Smooth muscle cell (in vitro differentiated cells): ENCODE measurements around the gene CBFA2T2. TPM values are rescaled to one million over a fixed set of nuclear protein-coding genes. Genes with fewer than 3 reads are reported as not detected.
"Not testable (repeated sequence)": the region's sequence is repeated elsewhere in the genome, so short reads cannot be mapped to it uniquely, and the experiment has no call there.

Experiments
- DNase-seq: peaks from one replicate; lab custom pipeline; 2025; ENCODE audit not compliant: unreplicated experiment; lab: John Stamatoyannopoulos, UW
- H2AFZ ChIP-seq: fragments of 200-600 bp; sonication (generic); 2 replicates; pipeline ENCODE4 v1.6.0; 2016; ENCODE audit warnings: antibody characterized with exemption, low read depth, mild to moderate bottlenecking
- H3F3A ChIP-seq: fragments of 200-600 bp; sonication (generic); 2 replicates; pipeline ENCODE4 v1.6.0; 2017; ENCODE audit warnings: antibody characterized with exemption, low read depth
- H3K27ac ChIP-seq: fragments of 200-600 bp; sonication (generic); 2 replicates; pipeline ENCODE4 v1.5.1; 2016; ENCODE audit warnings: low read depth, mild to moderate bottlenecking
- H3K27me3 ChIP-seq: fragments of 200-600 bp; sonication (generic); 2 replicates; pipeline ENCODE4 v1.6.1; 2016; ENCODE audit warnings: low read depth, mild to moderate bottlenecking
- H3K36me3 ChIP-seq: fragments of 200-600 bp; sonication (generic); 2 replicates; pipeline ENCODE4 v1.5.1; 2016; ENCODE audit warnings: low read depth
- H3K4me1 ChIP-seq: fragments of 200-600 bp; sonication (generic); 2 replicates; pipeline ENCODE4 v1.5.1; 2016; ENCODE audit warnings: low read depth
- H3K4me2 ChIP-seq: fragments of 200-600 bp; sonication (generic); 2 replicates; pipeline ENCODE4 v1.6.0; 2016; ENCODE audit warnings: mild to moderate bottlenecking
- H3K4me3 ChIP-seq: fragments of 200-600 bp; sonication (generic); 2 replicates; pipeline ENCODE4 v1.5.1; 2016; ENCODE audit warnings: mild to moderate bottlenecking
- H3K79me2 ChIP-seq: fragments of 200-600 bp; sonication (generic); 2 replicates; pipeline ENCODE4 v1.6.0; 2016; ENCODE audit warnings: low read depth, mild to moderate bottlenecking
- H3K9ac ChIP-seq: fragments of 200-600 bp; sonication (generic); 2 replicates; pipeline ENCODE4 v1.6.0; 2016; ENCODE audit warnings: low read depth
- H3K9me3 ChIP-seq: fragments of 200-600 bp; sonication (generic); replicated peaks from 2 replicates; pipeline ENCODE4 v1.5.1; 2016; ENCODE audit warnings: low read depth
- H4K20me1 ChIP-seq: fragments of 200-600 bp; sonication (generic); 2 replicates; pipeline ENCODE4 v1.6.0; 2016; ENCODE audit warnings: low read depth
- WGBS: methylation state at CpG from one replicate; pipeline ENCODE4 v1.1.7; 2016; ENCODE audit warnings: low lambda C conversion rate; 5-methylcytosine and 5-hydroxymethylcytosine counted together
- polyA plus RNA-seq: library from polyadenylated mRNA; unstranded; fragments of >200 nt; fragmentation: Nextera tagmentation; extraction: Ambion mirVana; gene quantifications from 2 replicates; pipeline ENCODE4 v1.2.1, GENCODE V29; 2016
- total RNA-seq: library from RNA; depleted of rRNA; stranded (reverse); fragments of >200 nt; gene quantifications from 2 replicates; pipeline ENCODE4 v1.2.3, GENCODE V29; 2014
- TF ChIP-seq, protein P1 (sequence below): fragments of 200-600 bp; sonication (generic); IDR thresholded peaks from 2 replicates; pipeline ENCODE4 v1.5.1; 2017; ENCODE audit warnings: borderline replicate concordance, mild to moderate bottlenecking, antibody characterized with exemption; ENCODE audit not compliant: insufficient read depth, poor library complexity, severe bottlenecking

CBFA2T2 gene
- total and polyA plus RNA-seq, 2 experiments from 2014 or later: 18.2 to 41.6 TPM

DNA sequence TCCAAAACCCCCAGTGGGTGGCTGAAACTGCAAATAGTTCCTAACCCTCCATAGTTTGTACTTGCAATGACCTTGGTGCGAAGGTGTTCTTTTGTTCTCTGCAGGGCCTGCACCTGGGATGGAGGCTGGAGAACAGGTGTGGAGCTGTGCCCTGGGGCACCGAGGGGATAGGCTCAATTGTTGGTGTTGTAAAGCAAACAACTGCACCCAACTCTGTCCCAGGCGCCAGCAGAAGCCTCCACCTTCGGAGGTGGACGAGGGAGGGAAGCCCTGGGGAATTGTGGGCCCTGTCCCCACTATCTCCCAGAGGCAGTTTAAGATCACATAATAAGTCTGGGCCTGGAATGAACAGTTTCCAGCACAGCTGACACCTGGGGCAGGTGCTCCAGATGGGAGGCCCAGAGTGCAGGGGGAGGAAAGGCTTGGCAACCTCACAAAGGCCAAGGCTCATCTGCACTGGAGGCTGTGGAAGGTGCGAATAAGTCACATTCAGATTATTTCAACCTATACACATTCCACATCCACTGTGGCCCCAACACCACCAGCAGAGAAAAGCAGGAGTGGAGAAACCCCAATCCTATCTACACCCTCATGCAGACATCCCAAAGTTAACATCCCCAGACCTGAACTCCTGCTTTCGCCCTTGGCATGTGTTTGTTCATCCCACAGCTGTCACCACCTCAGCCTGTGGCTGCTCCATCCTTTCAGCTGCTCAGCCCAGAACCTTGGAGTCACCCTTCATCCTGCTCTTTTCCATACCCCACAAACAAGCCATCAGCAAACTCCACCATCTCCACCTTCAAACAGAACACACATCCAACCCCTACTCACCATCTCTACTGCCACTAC is 12.3 kb upstream of the CBFA2T2 start:
- Histone ChIP-seq H3K4me3 (no peak overlapping the region), H2AFZ (no peak overlapping the region), H3F3A (no peaks in the 10 kb centered on the region), H3K4me2 (no peak overlapping the region), H3K9me3 (no peaks in the 10 kb centered on the region), H4K20me1 (no peaks in the 10 kb centered on the region), H3K79me2 (no peaks in the 10 kb centered on the region), H3K27ac (no peak overlapping the region), H3K9ac (no peak overlapping the region), H3K4me1 (no peaks in the 10 kb centered on the region), H3K27me3 (peaks cover 7% of the 10 kb centered on the region), H3K36me3 (no peaks in the 10 kb centered on the region)
- TF ChIP-seq, protein P1, sequence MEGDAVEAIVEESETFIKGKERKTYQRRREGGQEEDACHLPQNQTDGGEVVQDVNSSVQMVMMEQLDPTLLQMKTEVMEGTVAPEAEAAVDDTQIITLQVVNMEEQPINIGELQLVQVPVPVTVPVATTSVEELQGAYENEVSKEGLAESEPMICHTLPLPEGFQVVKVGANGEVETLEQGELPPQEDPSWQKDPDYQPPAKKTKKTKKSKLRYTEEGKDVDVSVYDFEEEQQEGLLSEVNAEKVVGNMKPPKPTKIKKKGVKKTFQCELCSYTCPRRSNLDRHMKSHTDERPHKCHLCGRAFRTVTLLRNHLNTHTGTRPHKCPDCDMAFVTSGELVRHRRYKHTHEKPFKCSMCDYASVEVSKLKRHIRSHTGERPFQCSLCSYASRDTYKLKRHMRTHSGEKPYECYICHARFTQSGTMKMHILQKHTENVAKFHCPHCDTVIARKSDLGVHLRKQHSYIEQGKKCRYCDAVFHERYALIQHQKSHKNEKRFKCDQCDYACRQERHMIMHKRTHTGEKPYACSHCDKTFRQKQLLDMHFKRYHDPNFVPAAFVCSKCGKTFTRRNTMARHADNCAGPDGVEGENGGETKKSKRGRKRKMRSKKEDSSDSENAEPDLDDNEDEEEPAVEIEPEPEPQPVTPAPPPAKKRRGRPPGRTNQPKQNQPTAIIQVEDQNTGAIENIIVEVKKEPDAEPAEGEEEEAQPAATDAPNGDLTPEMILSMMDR: no peak
- DNase-seq: no peak
- WGBS: 85% methylated on average over 7 of the region's 7 CpGs

DNA sequence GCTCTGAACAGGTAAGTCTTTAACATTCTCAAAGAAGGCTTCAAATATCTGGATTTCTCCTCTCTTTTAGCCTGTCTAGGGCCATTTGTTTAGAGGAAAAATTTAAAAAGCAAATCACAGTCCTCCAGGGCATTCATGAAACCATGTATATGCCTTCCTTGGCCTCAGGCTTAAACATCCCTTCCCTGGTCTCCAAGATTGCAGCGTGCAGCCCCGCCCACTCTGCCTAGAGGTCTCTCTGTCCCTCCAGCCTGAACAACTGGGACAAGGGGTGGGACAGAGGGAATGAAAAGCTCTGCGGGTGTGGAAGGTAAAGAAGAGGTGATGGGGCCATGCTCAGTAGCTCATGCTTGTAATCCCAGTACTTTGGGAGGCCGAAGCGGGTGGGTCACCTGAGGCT is 9.8 kb upstream of the CBFA2T2 start:
- DNase-seq: no peak
- 89% methylated on average over 5 of the region's 5 CpGs for WGBS
- Histone ChIP-seq H3F3A (no peaks in the 10 kb centered on the region), H3K9ac (no peak overlapping the region), H2AFZ (no peak overlapping the region), H4K20me1 (no peaks in the 10 kb centered on the region), H3K79me2 (no peaks in the 10 kb centered on the region), H3K9me3 (no peaks in the 10 kb centered on the region), H3K27ac (no peak overlapping the region), H3K4me1 (no peaks in the 10 kb centered on the region), H3K4me3 (no peak overlapping the region), H3K4me2 (no peak overlapping the region), H3K36me3 (no peaks in the 10 kb centered on the region), H3K27me3 (peaks cover 5% of the 10 kb centered on the region)
- TF ChIP-seq, protein P1: no peak

- Histone ChIP-seq H3K79me2 (no peaks in the 10 kb centered on the region), H3K36me3 (no peaks in the 10 kb centered on the region), H3K27me3 (no peaks in the 10 kb centered on the region), H3K27ac (no peak overlapping the region), H3K9ac (no peak overlapping the region), H4K20me1 (no peaks in the 10 kb centered on the region), H3K4me1 (no peaks in the 10 kb centered on the region), H2AFZ (no peak overlapping the region), H3K4me2 (no peak overlapping the region), H3K4me3 (no peak overlapping the region), H3K9me3 (no peaks in the 10 kb centered on the region), H3F3A (no peaks in the 10 kb centered on the region)
- WGBS: 91% methylated on average over 8 of the region's 8 CpGs
- TF ChIP-seq, protein P1: no peak
- DNase-seq: no peak
Observed at GRCh38 chr20:33481431-33481941, 8.4 kb upstream of the CBFA2T2 start.

DNA sequence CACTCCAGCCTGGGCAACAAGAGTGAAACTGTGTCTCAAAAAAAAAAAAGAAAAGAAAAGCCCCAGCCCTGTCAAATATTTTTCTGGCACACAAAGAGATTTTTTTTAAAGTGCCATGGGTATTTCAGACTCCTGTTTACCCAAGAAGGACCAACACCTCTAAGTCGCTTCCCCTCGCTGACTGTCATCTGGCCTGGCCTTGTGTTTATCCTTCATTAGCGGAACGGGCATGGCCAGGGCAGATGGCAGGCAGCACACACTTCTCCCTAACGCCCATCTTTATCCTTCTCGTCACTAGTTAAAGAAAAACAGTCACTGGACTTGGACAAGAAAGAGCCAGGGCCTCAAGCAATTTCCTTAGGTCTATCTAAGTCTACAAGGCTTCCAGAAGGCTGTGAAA is 7.3 kb upstream of the CBFA2T2 start:
- Histone ChIP-seq H3K36me3 (no peaks in the 10 kb centered on the region), H3K9ac (no peak overlapping the region), H3K4me2 (no peak overlapping the region), H3K9me3 (no peaks in the 10 kb centered on the region), H4K20me1 (no peaks in the 10 kb centered on the region), H3F3A (no peaks in the 10 kb centered on the region), H2AFZ (no peak overlapping the region), H3K27me3 (no peaks in the 10 kb centered on the region), H3K27ac (no peak overlapping the region), H3K4me1 (no peaks in the 10 kb centered on the region), H3K79me2 (no peaks in the 10 kb centered on the region), H3K4me3 (no peak overlapping the region)
- no peak for DNase-seq
- 67% methylated on average over 6 of the region's 6 CpGs for WGBS
- TF ChIP-seq, protein P1: no peak

GRCh38 chr20:33483186-33483585 is 6.7 kb upstream of the CBFA2T2 start:
- WGBS: 93% methylated on average over 5 of the region's 5 CpGs
- H3K4me3 ChIP-seq, H3K27ac ChIP-seq, H3K36me3 ChIP-seq, DNase-seq, H3F3A ChIP-seq, H3K4me1 ChIP-seq, H3K79me2 ChIP-seq, H3K27me3 ChIP-seq, H4K20me1 ChIP-seq, H2AFZ ChIP-seq, H3K4me2 ChIP-seq, H3K9me3 ChIP-seq, H3K9ac ChIP-seq: not testable (repeated sequence)
